ENCODE data around the gene TTC16. TPM values are rescaled to one million over a fixed set of nuclear protein-coding genes. Genes with fewer than 3 reads are reported as not detected.
A peak's percentile ranks its signal among the peaks of the same experiment; 100 is the strongest.

The TTC16 gene
- total RNA-seq, 1 donor = not detected

- H3K4me3 ChIP-seq (ENCODE audit: low read depth, low read length) = no peak overlapping the region
- TF ChIP-seq CTCF (IDR thresholded peaks at IDR 0.05; ENCODE audit: insufficient read depth, low read length) = no peak
- no peak for DNase-seq (ENCODE audit: low read depth)
Observed at GRCh38 chr9:127711831-127712274, 4.0 kb upstream of the TTC16 start.

DNA sequence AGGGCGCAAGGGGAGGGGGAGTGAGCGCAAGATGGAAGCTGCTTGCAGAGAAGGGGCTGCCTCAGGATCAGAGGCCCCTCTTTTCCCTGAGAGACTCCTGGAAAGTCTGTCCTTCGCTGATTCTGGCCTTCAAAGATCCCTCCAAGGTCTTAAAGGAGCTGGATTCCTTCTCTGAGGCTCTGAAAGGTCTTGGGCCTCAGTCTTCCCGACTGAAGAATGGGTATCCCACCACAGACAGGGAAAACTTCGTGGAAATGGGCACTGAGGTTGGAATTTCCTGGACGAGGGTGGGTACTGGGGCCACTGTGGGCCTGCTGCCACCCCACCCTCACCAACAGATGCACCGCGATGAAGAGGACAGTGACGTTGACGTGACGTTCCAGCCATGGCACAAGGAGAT is 3.5 kb upstream of the TTC16 start:
- no peak overlapping the region for H3K4me3 ChIP-seq (ENCODE audit: low read depth, low read length)
- DNase-seq (ENCODE audit: low read depth) = no peak
- TF ChIP-seq CTCF (IDR thresholded peaks at IDR 0.05; ENCODE audit: insufficient read depth, low read length) = no peak

DNA sequence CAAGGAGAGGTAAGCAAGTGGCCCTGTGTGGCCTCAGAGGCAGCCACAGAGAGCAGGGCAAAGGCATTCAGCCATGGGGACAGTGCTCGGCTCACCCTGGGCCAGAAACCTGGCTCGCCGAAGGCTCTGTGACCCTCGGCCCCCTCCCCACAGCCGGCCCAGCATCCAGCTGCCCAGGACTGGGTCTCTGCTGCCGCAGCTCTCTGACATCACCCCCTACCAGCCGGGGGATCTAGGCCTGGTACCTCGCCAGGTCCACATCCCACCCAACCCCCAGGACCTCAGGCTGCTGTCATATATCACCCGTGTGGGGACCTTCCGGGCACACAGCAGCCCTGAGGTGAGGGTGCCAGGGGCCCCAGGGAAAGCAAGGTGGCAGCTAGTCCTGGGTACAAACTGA is 3.0 kb upstream of the TTC16 start:
- DNase-seq (ENCODE audit: low read depth) = no peak
- no peak overlapping the region for H3K4me3 ChIP-seq (ENCODE audit: low read depth, low read length)
- TF ChIP-seq CTCF (IDR thresholded peaks at IDR 0.05; ENCODE audit: insufficient read depth, low read length) = no peak

DNA sequence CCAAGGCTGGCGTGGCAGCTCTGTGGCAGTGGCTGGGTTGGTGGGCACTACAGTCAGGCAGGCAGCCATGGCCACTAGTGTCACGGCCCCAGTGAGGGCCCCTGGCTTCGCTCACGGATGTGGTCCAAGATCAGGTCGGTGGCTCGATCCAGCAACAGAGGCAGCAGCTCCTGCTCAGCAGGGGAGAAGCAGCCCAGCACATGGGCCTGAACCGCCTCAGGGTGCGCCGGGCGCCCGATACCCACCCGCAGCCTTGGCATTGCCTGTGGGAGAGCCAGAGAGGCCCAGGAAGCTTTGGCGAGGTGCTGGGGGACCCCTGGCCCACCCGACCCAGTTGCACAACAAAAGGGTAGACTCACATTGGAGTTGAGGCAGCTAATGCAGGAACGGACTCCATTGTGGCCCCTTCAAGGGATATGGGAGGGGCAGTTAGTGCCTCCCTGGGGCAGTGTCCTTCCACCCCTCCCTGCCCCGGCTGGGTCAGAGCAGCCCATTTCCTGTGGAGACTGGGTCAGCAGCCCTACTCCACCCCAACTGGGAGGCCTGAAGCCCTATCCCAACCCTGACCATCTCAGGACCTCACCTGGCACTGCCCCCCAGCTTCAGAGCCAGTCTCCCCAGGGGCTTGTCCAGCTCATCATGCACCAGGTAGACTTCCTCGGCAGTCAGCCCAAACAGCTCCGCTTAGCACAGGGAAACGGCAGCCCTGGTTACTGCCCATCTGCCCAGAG is 1.7 kb upstream of the TTC16 start:
- no peak for TF ChIP-seq CTCF (IDR thresholded peaks at IDR 0.05; ENCODE audit: insufficient read depth, low read length)
- DNase-seq (ENCODE audit: low read depth) = no peak
- H3K4me3 ChIP-seq (ENCODE audit: low read depth, low read length) = peak overlapping the region; percentile 88

GRCh38 chr9:127714951-127715469 is 869 bp upstream of the TTC16 start:
- no peak for TF ChIP-seq CTCF (IDR thresholded peaks at IDR 0.05; ENCODE audit: insufficient read depth, low read length)
- H3K4me3 ChIP-seq (ENCODE audit: low read depth, low read length) = peak overlapping the region; percentile 88
- no peak for DNase-seq (ENCODE audit: low read depth)

GRCh38 chr9:127716412-127716811 is 533 bp downstream of the TTC16 start:
- no peak for TF ChIP-seq CTCF (IDR thresholded peaks at IDR 0.05; ENCODE audit: insufficient read depth, low read length)
- H3K4me3 ChIP-seq (ENCODE audit: low read depth, low read length) = peak overlapping the region; percentile 88
- DNase-seq (ENCODE audit: low read depth) = no peak
